HCT116 (cell line): ENCODE data around the gene MDH2. TPM values are rescaled to one million over a fixed set of nuclear protein-coding genes. Genes with fewer than 3 reads are reported as not detected.

ENCODE experiments used
- ATAC-seq: fragments of 200-7000 bp; cut with Tn5 transposase; 2 replicates; pipeline ENCODE4 v1.9.1; 2020; ENCODE audit warnings: mild to moderate bottlenecking, moderate library complexity
- BruUV-seq: library from RNA; stranded (reverse); fragments of 400-500 nt; replicated peaks from 2 replicates; lab custom pipeline; 2021; lab: Mats Ljungman, UMichigan
- CTCF ChIA-PET: fragments of 300-600 bp; sonication (Branson Sonifier 250); formaldehyde crosslinking; loops from one replicate; lab custom pipeline; 2021; ENCODE audit warnings: antibody characterized with exemption; lab: Charles Lee
- POLR2A ChIA-PET: fragments of 300-600, 350-600 bp; sonication (Branson Sonifier 250); formaldehyde crosslinking; loops from one replicate; lab custom pipeline; 2021; ENCODE audit warnings: antibody characterized with exemption; lab: Charles Lee
- RAD21 ChIA-PET, 2 experiments: fragments of 300-600 bp; sonication (Branson Sonifier 250); formaldehyde crosslinking; loops; one replicate each; lab custom pipeline; 2023; ENCODE audit warnings: low total read pairs in 2 of 2; ENCODE audit not compliant: uncharacterized antibody in 2 of 2, unreplicated experiment in 2 of 2, low non-redundant PET in 1 of 2; lab: Charles Lee
- DNase-seq: peaks from one replicate; pipeline ENCODE4 v3.0.0-alpha.2; 2010; ENCODE audit warnings: low read depth, low spot score
- H2AFZ ChIP-seq: fragments of 200-600 bp; shearing (Covaris generic), sonication (generic); 2 replicates; pipeline ENCODE4 v1.6.1; 2017; ENCODE audit warnings: low read depth, mixed run types, mixed read lengths, antibody characterized with exemption, low read length; ENCODE audit not compliant: poor library complexity, severe bottlenecking
- H3K27ac ChIP-seq: 2 replicates; pipeline ENCODE4 v1.5.1; 2012; ENCODE audit warnings: low read depth, low read length
- H3K27me3 ChIP-seq: fragments of 200-600 bp; sonication (generic); 2 replicates; pipeline ENCODE4 v1.6.1; 2016; ENCODE audit warnings: mixed run types, low read length, mixed read lengths; ENCODE audit not compliant: insufficient read depth
- H3K36me3 ChIP-seq, 2 experiments: fragments of 200-500 bp in 1 of 2; fragments of 200-600 bp in 1 of 2; sonication (Bioruptor generic) in 1 of 2; sonication (generic) in 1 of 2; 2 replicates each; pipeline versions ENCODE4 v1.5.1 to v1.6.1; 2014 to 2016; ENCODE audit warnings: low read length in 2 of 2, inconsistent platforms in 1 of 2, mixed read lengths in 1 of 2, mixed run types in 1 of 2; ENCODE audit not compliant: insufficient read depth in 2 of 2, control insufficient read depth in 1 of 2
- H3K4me1 ChIP-seq, 2 experiments: fragments of 200-600 bp in 1 of 2; sonication (generic) in 1 of 2; 2 replicates each; pipeline versions ENCODE4 v1.5.1 to v1.6.1; 2012 to 2017; ENCODE audit warnings: low read length in 2 of 2, inconsistent platforms in 1 of 2, mild to moderate bottlenecking in 1 of 2, mixed read lengths in 1 of 2, mixed run types in 1 of 2, moderate library complexity in 1 of 2; ENCODE audit not compliant: insufficient read depth in 2 of 2, control insufficient read depth in 1 of 2
- H3K4me2 ChIP-seq: fragments of 200-600 bp; sonication (generic); 2 replicates; pipeline ENCODE4 v1.6.1; 2017; ENCODE audit warnings: mixed run types, low read length, mixed read lengths
- H3K4me3 ChIP-seq, 2 experiments: fragments of 200-600 bp in 1 of 2; sonication (generic) in 1 of 2; replicated peaks in 1 of 2; 2 replicates each; pipeline ENCODE4 v1.5.1; 2011 to 2016; ENCODE audit warnings: low read length in 2 of 2, control low read depth in 1 of 2, low read depth in 1 of 2, mild to moderate bottlenecking in 1 of 2, mixed read lengths in 1 of 2, mixed run types in 1 of 2
- H3K79me2 ChIP-seq: fragments of 200-600 bp; sonication (generic); 2 replicates; pipeline ENCODE4 v1.6.1; 2017; ENCODE audit warnings: mild to moderate bottlenecking, mixed run types, low read length, moderate library complexity, mixed read lengths; ENCODE audit not compliant: insufficient read depth
- H3K9ac ChIP-seq: fragments of 200-600 bp; sonication (generic); 2 replicates; pipeline ENCODE4 v1.6.1; 2016; ENCODE audit warnings: low read length, mixed read lengths
- H3K9me2 ChIP-seq: fragments of 200-600 bp; sonication (generic), shearing (Covaris generic); 2 replicates; pipeline ENCODE4 v1.6.1; 2017; ENCODE audit warnings: mixed run types, mild to moderate bottlenecking, moderate library complexity; ENCODE audit not compliant: insufficient read depth
- H3K9me3 ChIP-seq, 2 experiments: fragments of 200-500 bp in 1 of 2; fragments of 200-600 bp in 1 of 2; sonication (Bioruptor generic) in 1 of 2; sonication (generic) in 1 of 2; 2 replicates each; pipeline ENCODE4 v1.6.1; 2014 to 2017; ENCODE audit warnings: low read length in 2 of 2, mixed read lengths in 2 of 2, inconsistent platforms in 1 of 2, low read depth in 1 of 2, mild to moderate bottlenecking in 1 of 2, mixed run types in 1 of 2, moderate library complexity in 1 of 2; ENCODE audit not compliant: control insufficient read depth in 1 of 2, insufficient read depth in 1 of 2
- H4K20me1 ChIP-seq: fragments of 200-600 bp; sonication (generic), shearing (Covaris generic); 2 replicates; pipeline ENCODE4 v1.6.1; 2017; ENCODE audit warnings: mixed run types, mild to moderate bottlenecking, moderate library complexity; ENCODE audit not compliant: insufficient read depth
- ATF3 ChIP-seq: IDR thresholded peaks from 2 replicates; pipeline ENCODE4 v1.6.1; 2012
- CBX3 ChIP-seq: IDR thresholded peaks from 2 replicates; pipeline ENCODE4 v1.6.1; 2012; ENCODE audit warnings: low read depth
- CEBPB ChIP-seq: IDR thresholded peaks from 2 replicates; pipeline ENCODE4 v1.6.1; 2012; ENCODE audit warnings: low read depth
- CTCF ChIP-seq, 3 experiments: fragments of 200-600 bp in 1 of 3; sonication (generic) in 1 of 3; IDR thresholded peaks in 2 of 3; conservative IDR thresholded peaks in 1 of 3; 2 replicates each; pipeline ENCODE4 v1.5.1; 2012 to 2017; ENCODE audit warnings: low read depth in 2 of 3, low read length in 2 of 3, antibody characterized with exemption in 1 of 3, borderline replicate concordance in 1 of 3, control low read depth in 1 of 3, mild to moderate bottlenecking in 1 of 3, mixed read lengths in 1 of 3, mixed run types in 1 of 3, moderate library complexity in 1 of 3; ENCODE audit not compliant: insufficient read depth in 1 of 3
- EGR1 ChIP-seq: IDR thresholded peaks from 2 replicates; pipeline ENCODE4 v1.6.1; 2012; ENCODE audit warnings: low read depth
- EZH2 ChIP-seq: fragments of 200-600 bp; sonication (generic); IDR thresholded peaks from 2 replicates; pipeline ENCODE4 v1.6.1; 2017; ENCODE audit warnings: antibody characterized with exemption, mixed run types
- EZH2phosphoT487 ChIP-seq: fragments of 200-600 bp; IDR thresholded peaks from 2 replicates; pipeline ENCODE4 v1.6.1; 2018; ENCODE audit warnings: antibody characterized with exemption, borderline replicate concordance
- FOSL1 ChIP-seq: IDR thresholded peaks from 2 replicates; pipeline ENCODE4 v1.6.1; 2012; ENCODE audit warnings: low read depth
- JUND ChIP-seq: IDR thresholded peaks from 2 replicates; pipeline ENCODE4 v1.6.1; 2012
- MAX ChIP-seq: IDR thresholded peaks from 2 replicates; pipeline ENCODE4 v1.6.1; 2012
- POLR2A ChIP-seq: IDR thresholded peaks from 2 replicates; pipeline ENCODE4 v1.7.0; 2011; ENCODE audit warnings: borderline replicate concordance; ENCODE audit not compliant: insufficient read depth, insufficient read length; ENCODE audit errors: extremely low read depth
- RAD21 ChIP-seq: IDR thresholded peaks from 2 replicates; pipeline ENCODE4 v1.6.1; 2012; ENCODE audit warnings: low read depth, mild to moderate bottlenecking
- SIN3A ChIP-seq: IDR thresholded peaks from 2 replicates; pipeline ENCODE4 v1.6.1; 2012; ENCODE audit warnings: low read depth
- SP1 ChIP-seq: IDR thresholded peaks from 2 replicates; pipeline ENCODE4 v1.6.1; 2012; ENCODE audit warnings: low read depth
- SRF ChIP-seq: IDR thresholded peaks from 2 replicates; pipeline ENCODE4 v1.6.1; 2012; ENCODE audit warnings: low read depth
- TCF7L2 ChIP-seq: IDR thresholded peaks from 2 replicates; pipeline ENCODE4 v1.7.0; 2011; ENCODE audit warnings: borderline replicate concordance, inconsistent platforms; ENCODE audit not compliant: insufficient read depth, insufficient read length; ENCODE audit errors: extremely low read depth
- YY1 ChIP-seq: IDR thresholded peaks from 2 replicates; pipeline ENCODE4 v1.6.1; 2011; ENCODE audit warnings: low read length, low read depth, moderate library complexity, mild to moderate bottlenecking; ENCODE audit not compliant: insufficient replicate concordance; ENCODE audit errors: extremely low read depth
- ZFX ChIP-seq: fragments of 450-650 bp; IDR thresholded peaks from 2 replicates; pipeline ENCODE4 v1.6.1; 2017
- ZNF274 ChIP-seq: fragments of 200-500 bp; sonication (Bioruptor generic); IDR thresholded peaks from 2 replicates; pipeline ENCODE4 v1.6.1; 2014; ENCODE audit warnings: mild to moderate bottlenecking, low read depth, low read length, inconsistent platforms
- intact Hi-C: fragments of 100-400 bp; cut with micrococcal nuclease; formaldehyde crosslinking; loops from 2 replicates; pipeline ENCODE4 v1.10.0; 2022
- total RNA-seq: library from RNA; stranded (reverse); gene quantifications from one replicate; pipeline ENCODE4 v1.2.1, GENCODE V29; 2021; ENCODE audit not compliant: unreplicated experiment

MDH2 gene
- total RNA-seq, 1 experiment from 2014 or later, result 357 TPM

- no TSS peak for BruUV-seq
- no peak overlapping the region for H3K4me3 ChIP-seq
- RAD21 ChIA-PET, result no interaction called here
- intact Hi-C loops, result no loop called here
- no peaks in the 10 kb centered on the region for H3K9me3 ChIP-seq
- ATAC-seq (no peak), DNase-seq (no peak)
- no peaks in the 10 kb centered on the region for H3K9me2 ChIP-seq
- H3K4me1 ChIP-seq, result no peaks in the 10 kb centered on the region
- H3K27ac ChIP-seq, result no peak overlapping the region
- H3K4me2 ChIP-seq, result no peak overlapping the region
- CTCF ChIA-PET, result no interaction called here
- peaks cover 12% of the 10 kb centered on the region; the same call in 1 of the 2 replicates for H3K79me2 ChIP-seq
- H3K9ac ChIP-seq, result no peak overlapping the region
- peaks cover 69 to 77% of the 10 kb centered on the region in 2 experiments for H3K36me3 ChIP-seq
- no peaks in the 10 kb centered on the region for H4K20me1 ChIP-seq
- POLR2A ChIA-PET, result no interaction called here
- TF ChIP-seq CEBPB (no peak), EZH2 (no peak), SIN3A (no peak), SRF (no peak), CBX3 (no peak), FOSL1 (no peak), SP1 (no peak), POLR2A (no peak), TCF7L2 (no peak), ATF3 (no peak), EZH2phosphoT487 (no peak), RAD21 (no peak), CTCF (IDR thresholded peaks at IDR 0.05 in 2 of 3, conservative IDR thresholded peaks at IDR 0.05 in 1 of 3; ENCODE audit: borderline replicate concordance in 1 of 3, insufficient read depth in 1 of 3, low read depth in 2 of 3, low read length in 2 of 3) (no peak), ZNF274 (no peak), JUND (no peak), ZFX (no peak), YY1 (no peak), EGR1 (no peak), MAX (no peak)
- H2AFZ ChIP-seq, result no peak overlapping the region
- no peaks in the 10 kb centered on the region for H3K27me3 ChIP-seq
Observed at GRCh38 chr7:76062254-76062653, 14.3 kb downstream of the MDH2 start.
